ENCODE measurements around the gene KRTAP5-5.

Gene KRTAP5-5

GRCh38 chr11:1674173-1675131 is 44.9 kb downstream of the KRTAP5-5 start:
- no peak for DNase-seq (ENCODE audit: low read depth in 2 of 3, low spot score in 2 of 3)

GRCh38 chr11:1675536-1676228 is 46.1 kb downstream of the KRTAP5-5 start:
- no peak for DNase-seq (ENCODE audit: low read depth in 2 of 3, low spot score in 2 of 3)

GRCh38 chr11:1676229-1676740 is 46.7 kb downstream of the KRTAP5-5 start:
- DNase-seq (ENCODE audit: low read depth in 2 of 3, low spot score in 2 of 3): no peak

GRCh38 chr11:1679881-1680280 is 50.3 kb downstream of the KRTAP5-5 start:
- DNase-seq (ENCODE audit: low read depth in 2 of 3, low spot score in 2 of 3): no peak
